Measurements from ENCODE around the gene FAM110D. TPM values are rescaled to one million over a fixed set of nuclear protein-coding genes. Genes with fewer than 3 reads are reported as not detected.

FAM110D gene
- polyA plus RNA-seq, 1 of the 3 experiments (the other 2 are of a cell fraction) = 0.64 TPM

- TF ChIP-seq MXI1 (IDR thresholded peaks at IDR 0.05; ENCODE audit: low read depth, low read length) (peak; percentile 99), SIN3A (IDR thresholded peaks at IDR 0.05; ENCODE audit: borderline replicate concordance, low read depth, low read length) (peak; percentile 96; the same call in 1 of the 2 replicates), JUND (IDR thresholded peaks at IDR 0.05) (no peak; the same call in 1 of the 2 replicates), GATA2 (CRISPR knock-in tag; IDR thresholded peaks at IDR 0.05) (no peak), NFIC (IDR thresholded peaks at IDR 0.05; ENCODE audit: borderline replicate concordance) (no peak), FOSL2 (IDR thresholded peaks at IDR 0.05; ENCODE audit: borderline replicate concordance, low read depth) (peak; percentile 47; the same call in 1 of the 2 replicates), RFX5 (IDR thresholded peaks at IDR 0.05; ENCODE audit: low read length) (0 out of 2 replicates have a peak, but pooled peaks have one; percentile 54), ELF1 (IDR thresholded peaks at IDR 0.05) (peak; percentile 82)
- TF ChIP-seq, protein P1, sequence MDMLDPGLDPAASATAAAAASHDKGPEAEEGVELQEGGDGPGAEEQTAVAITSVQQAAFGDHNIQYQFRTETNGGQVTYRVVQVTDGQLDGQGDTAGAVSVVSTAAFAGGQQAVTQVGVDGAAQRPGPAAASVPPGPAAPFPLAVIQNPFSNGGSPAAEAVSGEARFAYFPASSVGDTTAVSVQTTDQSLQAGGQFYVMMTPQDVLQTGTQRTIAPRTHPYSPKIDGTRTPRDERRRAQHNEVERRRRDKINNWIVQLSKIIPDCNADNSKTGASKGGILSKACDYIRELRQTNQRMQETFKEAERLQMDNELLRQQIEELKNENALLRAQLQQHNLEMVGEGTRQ (IDR thresholded peaks at IDR 0.05; ENCODE audit: borderline replicate concordance, low read depth, low read length) = no peak
Observed at GRCh38 chr1:26169669-26170471, 11.0 kb downstream of the FAM110D start, which contains the start of gene ZNF593 (continued).

DNA sequence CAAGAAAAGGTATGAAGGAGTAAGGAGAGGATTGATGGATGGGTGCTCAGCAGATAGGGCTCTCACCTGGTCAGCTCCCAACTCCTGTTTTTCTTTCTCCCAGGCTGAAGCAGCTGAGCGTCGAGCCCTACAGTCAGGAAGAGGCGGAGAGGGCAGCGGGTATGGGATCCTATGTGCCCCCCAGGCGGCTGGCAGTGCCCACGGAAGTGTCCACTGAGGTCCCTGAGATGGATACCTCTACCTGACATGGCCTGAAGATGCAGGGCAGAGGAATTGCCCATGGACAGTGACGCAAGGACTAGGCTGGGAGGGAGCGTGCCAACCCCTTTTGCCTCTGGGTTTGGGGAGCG lies 11.6 kb downstream of the FAM110D start:
- H3K4me3 ChIP-seq (ENCODE audit: low read depth in 2 of 2, low read length in 1 of 2) = peak overlapping the region; percentile 85 to 98
- peaks cover 0 to 2% of the 10 kb centered on the region in 2 experiments for H3K36me3 ChIP-seq (replicated peaks in 1 of 2; ENCODE audit: control insufficient read depth in 1 of 2, insufficient read depth in 2 of 2, low read length in 1 of 2)
- peaks cover 17% of the 10 kb centered on the region; the same call in 1 of the 2 replicates for H3K79me2 ChIP-seq (ENCODE audit: insufficient read depth)
- peak overlapping the region; percentile 95 for H3K4me2 ChIP-seq
- DNase-seq = peak; percentile 47
- H2AFZ ChIP-seq (ENCODE audit: low read depth) = no peak overlapping the region
- CTCF ChIA-PET = interaction anchor here (1.0 to 2.7 kb wide), 18 partner anchors 10 to 194 kb away, joined by 3 to 28 read pairs (median 6); partner anchors contain the start of genes CEP85 and EXTL1
- POLR2A ChIA-PET = interaction anchor here (1.1 to 1.6 kb wide), 2 partner anchors 59 to 63 kb away, joined by 3 read pairs; partner anchors contain the start of genes CEP85 and PDIK1L
- WGBS (ENCODE audit: low lambda C conversion rate) = 67% methylated on average over 9 of the region's 9 CpGs
- TF ChIP-seq CHD2 (IDR thresholded peaks at IDR 0.05; ENCODE audit: low read length, partially characterized antibody) (no peak), FOSL2 (IDR thresholded peaks at IDR 0.05; ENCODE audit: borderline replicate concordance, low read depth) (no peak), MAX (IDR thresholded peaks at IDR 0.05; ENCODE audit: low read depth) (no peak), SMC3 (IDR thresholded peaks at IDR 0.05; ENCODE audit: low read depth, low read length) (no peak), RCOR1 (IDR thresholded peaks at IDR 0.05; ENCODE audit: low read length) (no peak), RXRA (IDR thresholded peaks at IDR 0.05; ENCODE audit: borderline replicate concordance, low read depth) (no peak), SIN3A (IDR thresholded peaks at IDR 0.05; ENCODE audit: borderline replicate concordance, low read depth, low read length) (no peak)
- TF ChIP-seq, protein P2, sequence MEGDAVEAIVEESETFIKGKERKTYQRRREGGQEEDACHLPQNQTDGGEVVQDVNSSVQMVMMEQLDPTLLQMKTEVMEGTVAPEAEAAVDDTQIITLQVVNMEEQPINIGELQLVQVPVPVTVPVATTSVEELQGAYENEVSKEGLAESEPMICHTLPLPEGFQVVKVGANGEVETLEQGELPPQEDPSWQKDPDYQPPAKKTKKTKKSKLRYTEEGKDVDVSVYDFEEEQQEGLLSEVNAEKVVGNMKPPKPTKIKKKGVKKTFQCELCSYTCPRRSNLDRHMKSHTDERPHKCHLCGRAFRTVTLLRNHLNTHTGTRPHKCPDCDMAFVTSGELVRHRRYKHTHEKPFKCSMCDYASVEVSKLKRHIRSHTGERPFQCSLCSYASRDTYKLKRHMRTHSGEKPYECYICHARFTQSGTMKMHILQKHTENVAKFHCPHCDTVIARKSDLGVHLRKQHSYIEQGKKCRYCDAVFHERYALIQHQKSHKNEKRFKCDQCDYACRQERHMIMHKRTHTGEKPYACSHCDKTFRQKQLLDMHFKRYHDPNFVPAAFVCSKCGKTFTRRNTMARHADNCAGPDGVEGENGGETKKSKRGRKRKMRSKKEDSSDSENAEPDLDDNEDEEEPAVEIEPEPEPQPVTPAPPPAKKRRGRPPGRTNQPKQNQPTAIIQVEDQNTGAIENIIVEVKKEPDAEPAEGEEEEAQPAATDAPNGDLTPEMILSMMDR (IDR thresholded peaks at IDR 0.05) = no peak
- no peaks in the 10 kb centered on the region for H3K9me3 ChIP-seq
- H3K9me2 ChIP-seq = no peaks in the 10 kb centered on the region
- H3K4me1 ChIP-seq (ENCODE audit: control insufficient read depth in 1 of 2, insufficient read depth in 2 of 2, low read depth in 1 of 2, low read length in 1 of 2) = peaks cover 0 to 18% of the 10 kb centered on the region in 2 experiments; a peak in 2 of 4 replicates
- peaks cover 12% of the 10 kb centered on the region for H3F3A ChIP-seq (replicated peaks; ENCODE audit: insufficient read depth)
- no peaks in the 10 kb centered on the region for H4K20me1 ChIP-seq (ENCODE audit: insufficient read depth)
- peak overlapping the region; percentile 92 for H3K9ac ChIP-seq
- H3K27ac ChIP-seq (ENCODE audit: low read depth in 2 of 2, low read length in 1 of 2) = no peak overlapping the region; a peak in 1 of 4 replicates
- H3K27me3 ChIP-seq (ENCODE audit: insufficient read depth) = no peaks in the 10 kb centered on the region
